Ovary (tissue), 9 donors: Measurements from ENCODE around the gene UBAC1. TPM values are rescaled to one million over a fixed set of nuclear protein-coding genes. Genes with fewer than 3 reads are reported as not detected.
A peak's percentile ranks its signal among the peaks of the same experiment; 100 is the strongest.

Source experiments
- DNase-seq, 5 donors: peaks; one replicate each; pipeline ENCODE4 v3.0.0-alpha.2; 2019 to 2020
- H3K27ac ChIP-seq, 2 donors: fragments of 200-600 bp; one replicate each; pipeline versions ENCODE4 v1.5.1 to v1.8.0; 2019 to 2022
- H3K27me3 ChIP-seq: fragments of 200-600 bp; one replicate; pipeline ENCODE4 v1.8.0; 2022
- H3K36me3 ChIP-seq: fragments of 200-600 bp; sonication (generic); one replicate; pipeline ENCODE4 v1.5.1; 2019
- H3K4me1 ChIP-seq: one replicate; pipeline ENCODE4 v1.8.1; 2013; ENCODE audit warnings: mild to moderate bottlenecking, moderate library complexity; ENCODE audit not compliant: insufficient read depth
- H3K4me3 ChIP-seq: fragments of 200-600 bp; sonication (generic); one replicate; pipeline ENCODE4 v1.5.1; 2017
- H3K9me3 ChIP-seq, 2 donors: fragments of 200-600 bp in 1 of 2; sonication (generic) in 1 of 2; one replicate each; pipeline versions ENCODE4 v1.5.1 to v1.8.1; 2013 to 2019; ENCODE audit warnings: mild to moderate bottlenecking in 1 of 2, moderate library complexity in 1 of 2
- CTCF ChIP-seq, 3 donors: fragments of 450-650 bp in 2 of 3; fragments of 200-600 bp in 1 of 3; IDR thresholded peaks; one replicate each; pipeline versions ENCODE4 v1.5.1 to v1.8.0; 2016 to 2022; ENCODE audit warnings: antibody characterized with exemption in 3 of 3, mild to moderate bottlenecking in 1 of 3
- EP300 ChIP-seq: sonication (generic); formaldehyde crosslinking; IDR thresholded peaks from one replicate; pipeline ENCODE4 v1.6.1; 2017; ENCODE audit warnings: antibody characterized with exemption
- POLR2A ChIP-seq: fragments of 450-650 bp; IDR thresholded peaks from one replicate; pipeline ENCODE4 v1.6.1; 2017; ENCODE audit warnings: antibody characterized with exemption, mild to moderate bottlenecking, moderate library complexity
- WGBS, 3 donors: extraction: QIAGEN DNeasy Blood & Tissue Kit in 1 of 3; methylation state at CpG; one replicate each; pipeline versions ENCODE4 v1.1.5 to v1.1.7; 2013 to 2017; 5-methylcytosine and 5-hydroxymethylcytosine counted together
- intact Hi-C, 4 donors: fragments of 100-400 bp; cut with DNase I; formaldehyde crosslinking; loops; one replicate each; pipeline versions ENCODE4 v1.11.0 to v1.15.1; 2022 to 2023
- polyA plus RNA-seq, 2 donors: library from polyadenylated mRNA; stranded (reverse); fragments of 200-250 nt in 1 of 2; fragments of 350-450 nt in 1 of 2; fragmentation: Illumina TruSeq in 1 of 2; extraction: RNeasy Lipid Tissue Mini Kit (QIAGEN cat#74804) in 1 of 2; gene quantifications; one replicate each; pipeline ENCODE4 v1.2.3, GENCODE V29; 2013 to 2014
- total RNA-seq, 7 donors: library from RNA; depleted of rRNA in 2 of 7; stranded (reverse); fragments of >200 nt in 2 of 7; fragmentation: NEBNext Ultra II Directional in 3 of 7; extraction: Animal tissue kit (Norgen Biotek cat#: 25700) in 3 of 7; gene quantifications; one replicate each; pipeline versions ENCODE4 v1.1.0 to v1.2.4, GENCODE V29; 2016 to 2023
- donor health status: DM: no; HTN: no; CAD: no; lungs with moderate emphysema.
- donor health status: DM: no; HTN: no; CAD: no.
- donor health status: Bipolar disorder and iron deficiency.
- donor health status: DM: yes; HTN: yes; CAD: no.
- donor health status: DM: no; HTN: no; CAD: no.
- donor health status: DM: yes; HTN: yes; CAD: no.

UBAC1 gene
- total and polyA plus RNA-seq, 9 donors: 19.7 to 42.0 (median 33.4) TPM

GRCh38 chr9:135905380-135906258 lies 55.6 kb downstream of the UBAC1 start:
- H3K27me3 ChIP-seq: no peaks in the 10 kb centered on the region
- H3K27ac ChIP-seq: no peak overlapping the region
- H3K9me3 ChIP-seq: no peaks in the 10 kb centered on the region
- 59 to 64% (median 63%) methylated on average over 23 of the region's 23 CpGs for WGBS, 3 donors
- peaks cover 18% of the 10 kb centered on the region for H3K4me1 ChIP-seq
- no peaks in the 10 kb centered on the region for H3K36me3 ChIP-seq
- intact Hi-C loops: no loop called here
- TF ChIP-seq POLR2A: no peak
- TF ChIP-seq EP300: no peak
- no peak for TF ChIP-seq CTCF (IDR thresholded peaks at IDR 0.05)
- peak in 3 of 5 donors; percentile 9 to 30 (median 21) for DNase-seq
- H3K4me3 ChIP-seq: no peak overlapping the region

GRCh38 chr9:135903786-135904520 lies 57.2 kb downstream of the UBAC1 start:
- Histone ChIP-seq H3K4me1 (peaks cover 18% of the 10 kb centered on the region), H3K36me3 (no peaks in the 10 kb centered on the region), H3K27me3 (no peaks in the 10 kb centered on the region), H3K27ac (no peak overlapping the region), H3K9me3 (no peaks in the 10 kb centered on the region), H3K4me3 (no peak overlapping the region)
- WGBS, 3 donors: 92 to 93% (median 93%) methylated on average over 16 of the region's 16 CpGs
- intact Hi-C loops: no loop called here
- no peak for TF ChIP-seq CTCF (IDR thresholded peaks at IDR 0.05)
- no peak for TF ChIP-seq POLR2A
- no peak for TF ChIP-seq EP300
- peak in 3 of 5 donors; percentile 4 to 19 (median 4) for DNase-seq

GRCh38 chr9:135903358-135903656 lies 57.9 kb downstream of the UBAC1 start:
- H3K4me3 ChIP-seq: no peak overlapping the region

More at GRCh38 chr9:135903358-135903656, 57.9 kb downstream of the UBAC1 start:
- Histone ChIP-seq H3K27me3 (no peaks in the 10 kb centered on the region), H3K4me1 (peaks cover 13% of the 10 kb centered on the region), H3K36me3 (no peaks in the 10 kb centered on the region), H3K9me3 (no peaks in the 10 kb centered on the region), H3K27ac (no peak overlapping the region)
- 33 to 49% (median 43%) methylated on average over 3 of the region's 3 CpGs for WGBS, 3 donors
- intact Hi-C loops: no loop called here
- peak in 1 of 5 donors; percentile 15 for DNase-seq
- TF ChIP-seq EP300 (no peak), CTCF (IDR thresholded peaks at IDR 0.05) (no peak), POLR2A (no peak)
